GM12878 (cell line): ENCODE results near the gene PFN3. TPM values are rescaled to one million over a fixed set of nuclear protein-coding genes. Genes with fewer than 3 reads are reported as not detected.

Source experiments
- ATAC-seq: fragments of 200-7000 bp; cut with Tn5 transposase; 3 replicates; pipeline ENCODE4 v1.9.1; 2020; ENCODE audit warnings: mild to moderate bottlenecking, moderate library complexity
- Bru-seq: library from RNA; stranded (reverse); fragments of 400-500 nt; gene quantifications from one replicate; lab custom pipeline; 2021; lab: Mats Ljungman, UMichigan
- BruChase-seq, 2 experiments: library from RNA; stranded (reverse); fragments of 400-500 nt; gene quantifications; one replicate each; lab custom pipeline; 2021; lab: Mats Ljungman, UMichigan
- BruUV-seq: library from RNA; stranded (reverse); fragments of 400-500 nt; replicated peaks from 2 replicates; lab custom pipeline; 2021; lab: Mats Ljungman, UMichigan
- CTCF ChIA-PET: fragments of 300-600 bp; sonication (Branson Sonifier 250); formaldehyde crosslinking; extraction: SDS; loops from one replicate; lab custom pipeline; 2021; ENCODE audit warnings: inconsistent platforms; lab: Yijun Ruan, JAX
- POLR2A ChIA-PET: fragments of 350-600 bp; formaldehyde crosslinking; extraction: SDS; loops from one replicate; lab custom pipeline; 2021; ENCODE audit warnings: inconsistent platforms; lab: Charles Lee
- RAD21 ChIA-PET: fragments of 300-600 bp; sonication (Branson Sonifier 250); formaldehyde crosslinking; loops from one replicate; lab custom pipeline; 2023; ENCODE audit warnings: antibody characterized with exemption; ENCODE audit not compliant: unreplicated experiment; lab: Charles Lee
- SMC1A ChIA-PET: fragments of 300-600 bp; sonication (Branson Sonifier 250); formaldehyde crosslinking; loops from one replicate; lab custom pipeline; 2023; ENCODE audit not compliant: unreplicated experiment, uncharacterized antibody; lab: Charles Lee
- DNase-seq: peaks from one replicate; pipeline ENCODE4 v3.0.0-alpha.2; 2011; ENCODE audit warnings: low read depth, low spot score
- FAIRE-seq: peaks from 3 replicates; lab custom pipeline; 2011; peaks lifted over from hg19 to GRCh38; lab: Jason Lieb, UNC
- H2AFZ ChIP-seq: 2 replicates; pipeline ENCODE4 v1.6.0; 2011; ENCODE audit warnings: low read depth, low read length, control low read depth; ENCODE audit not compliant: control insufficient read depth
- H3K27ac ChIP-seq: 2 replicates; pipeline ENCODE4 v1.5.1; 2011; ENCODE audit warnings: control low read depth; ENCODE audit not compliant: control insufficient read depth, insufficient read depth
- H3K27me3 ChIP-seq, 2 experiments: replicated peaks in 1 of 2; 2 replicates each; pipeline versions ENCODE4 v1.6.0 to v1.6.1; 2011; ENCODE audit warnings: low read length in 1 of 2; ENCODE audit not compliant: control insufficient read depth in 2 of 2, insufficient read depth in 2 of 2
- H3K36me3 ChIP-seq, 2 experiments: 2 replicates each; pipeline ENCODE4 v1.5.1; 2011; ENCODE audit warnings: low read length in 1 of 2; ENCODE audit not compliant: control insufficient read depth in 2 of 2, insufficient read depth in 2 of 2
- H3K4me1 ChIP-seq: 2 replicates; pipeline ENCODE4 v1.6.1; 2011; ENCODE audit warnings: mild to moderate bottlenecking, low read length, moderate library complexity, mixed read lengths; ENCODE audit not compliant: control insufficient read depth, insufficient read depth
- H3K4me2 ChIP-seq: 2 replicates; pipeline ENCODE4 v1.6.0; 2011; ENCODE audit warnings: control low read depth; ENCODE audit not compliant: control insufficient read depth, insufficient read depth
- H3K4me3 ChIP-seq: fragments of 200-600 bp; sonication (generic); 2 replicates; pipeline ENCODE4 v1.5.1; 2016
- H3K79me2 ChIP-seq: 2 replicates; pipeline ENCODE4 v1.6.0; 2011; ENCODE audit warnings: low read length; ENCODE audit not compliant: control insufficient read depth, insufficient read depth
- H3K9ac ChIP-seq: 2 replicates; pipeline ENCODE4 v1.8.0; 2011; ENCODE audit warnings: low read length, control low read depth, mixed read lengths; ENCODE audit not compliant: control insufficient read depth, insufficient read depth
- H3K9me3 ChIP-seq: replicated peaks from 3 replicates; pipeline ENCODE4 v1.5.1; 2011; ENCODE audit warnings: mild to moderate bottlenecking, low read length; ENCODE audit not compliant: control insufficient read depth, insufficient read depth
- H4K20me1 ChIP-seq: 2 replicates; pipeline ENCODE4 v1.6.0; 2011; ENCODE audit not compliant: control insufficient read depth, insufficient read depth
- CEBPZ ChIP-seq: fragments of 150-350 bp; IDR thresholded peaks from 2 replicates; pipeline ENCODE4 v1.6.1; 2016; ENCODE audit warnings: low read depth, low read length
- CHD2 ChIP-seq: IDR thresholded peaks from 2 replicates; pipeline ENCODE4 v1.6.1; 2011; ENCODE audit warnings: low read depth, low read length, improper control_type of control experiment, borderline replicate concordance
- RAD21 ChIP-seq: IDR thresholded peaks from 2 replicates; pipeline ENCODE4 v1.6.1; 2011; ENCODE audit warnings: mild to moderate bottlenecking, low read depth, low read length, moderate library complexity; ENCODE audit not compliant: insufficient read depth
- SUZ12 ChIP-seq: fragments of 200-600 bp; sonication (generic); IDR thresholded peaks from one replicate; pipeline ENCODE4 v1.6.1; 2018; ENCODE audit warnings: antibody characterized with exemption, mild to moderate bottlenecking; ENCODE audit not compliant: unreplicated experiment
- WGBS: methylation state at CpG from one replicate; pipeline ENCODE4 v1.1.6; 2016; ENCODE audit warnings: low lambda C conversion rate; ENCODE audit not compliant: insufficient replicate concordance, insufficient coverage; ENCODE audit errors: missing lambda C conversion rate; 5-methylcytosine and 5-hydroxymethylcytosine counted together
- in situ Hi-C: fragments of 300-500 bp; cut with MboI; formaldehyde crosslinking; loops from 9 replicates; pipeline ENCODE4 v1.14.3; 2018; ENCODE audit warnings: mixed read lengths
- intact Hi-C: fragments of 100-400 bp; cut with micrococcal nuclease; formaldehyde crosslinking; loops from one replicate; pipeline ENCODE4 v1.14.2; 2022; ENCODE audit not compliant: unreplicated experiment
- long read RNA-seq, 2 experiments: library from polyadenylated mRNA; unstranded; transcript quantifications; one replicate each; pipeline ENCODE4 v2.0.0, GENCODE V29; 2019 to 2020
- polyA minus RNA-seq, 3 experiments: library from RNA; depleted of rRNA, polyadenylated mRNA; stranded (reverse); fragments of >200 nt; gene quantifications; 2 replicates each; pipeline ENCODE4 v1.2.3, GENCODE V29; 2011
- polyA plus RNA-seq, 11 experiments: library from polyadenylated mRNA; depleted of rRNA in 4 of 11; unstranded in 6 of 11; stranded (reverse) in 5 of 11; fragments of >200 nt; fragmentation: Nextera tagmentation in 4 of 11; fragmentation: Illumina TruSeq in 1 of 11; extraction: Ambion mirVana in 4 of 11; extraction: Trizol in 1 of 11; gene quantifications; 1 replicate in 1 of 11; 2 replicates in 10 of 11; pipeline versions ENCODE4 v1.2.1 to v1.2.3, GENCODE V29; 2011 to 2016; ENCODE audit warnings: inconsistent platforms in 2 of 11, missing spikeins in 2 of 11, low read depth in 1 of 11
- total RNA-seq, 4 experiments: library from RNA; depleted of rRNA in 3 of 4; stranded (reverse); fragments of >200 nt in 3 of 4; fragmentation: Illumina TruSeq in 1 of 4; extraction: Trizol in 1 of 4; gene quantifications; 2 replicates each; pipeline versions ENCODE4 v1.2.1 to v1.2.3, GENCODE V29; 2013 to 2021

Gene PFN3, protein sequence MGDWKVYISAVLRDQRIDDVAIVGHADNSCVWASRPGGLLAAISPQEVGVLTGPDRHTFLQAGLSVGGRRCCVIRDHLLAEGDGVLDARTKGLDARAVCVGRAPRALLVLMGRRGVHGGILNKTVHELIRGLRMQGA
- 2.1 TPM in 1 of 2 replicates, not detected in the other for total RNA-seq (2013; cell fraction: nucleolus; rRNA removed)
- not detected in 2 replicates for total RNA-seq (2014; rRNA removed)
- not detected in 2 replicates for total RNA-seq (2014; rRNA removed; fragmentation: Illumina TruSeq; extraction: Trizol)
- not detected in 2 replicates for total RNA-seq (2021)
- not detected for polyA plus RNA-seq (2011; ENCODE audit: low read depth)
- not detected in 2 replicates for polyA plus RNA-seq (2011; rRNA removed)
- not detected in 2 replicates for polyA plus RNA-seq (2011; cell fraction: cytosol; rRNA removed)
- polyA plus RNA-seq (2011; cell fraction: nucleus; rRNA removed): not detected in 2 replicates
- not detected in 2 replicates for polyA plus RNA-seq (2012)
- not detected in 2 replicates for polyA plus RNA-seq (2014; fragmentation: Illumina TruSeq; extraction: Trizol)
- polyA plus RNA-seq (2014; fragmentation: Nextera tagmentation; extraction: Ambion mirVana): not detected
- not detected in 2 replicates for polyA plus RNA-seq (2014; rRNA removed)
- polyA plus RNA-seq (2016; fragmentation: Nextera tagmentation; extraction: Ambion mirVana): not detected
- not detected in 2 replicates for polyA minus RNA-seq (2011; rRNA and poly(A)+ RNA removed)
- polyA minus RNA-seq (2011; cell fraction: cytosol; rRNA and poly(A)+ RNA removed): not detected in 2 replicates
- polyA minus RNA-seq (2011; cell fraction: nucleus; rRNA and poly(A)+ RNA removed): not detected in 2 replicates
- not detected for Bru-seq, nascent RNA
- BruChase-seq, experiment 1, labeled RNA remaining after a 6-hour chase: not detected
- BruChase-seq, experiment 2, labeled RNA remaining after a 2-hour chase: not detected
- long read RNA-seq, experiment 1: 0 reads
- long read RNA-seq, experiment 2: 0 reads

GRCh38 chr5:177399997-177400868 is at the start of gene PFN3:
TSS of gene PFN3 (minus strand) at chr5:177400661. CDS start at chr5:177400576, 85 bp downstream.
- H3K79me2 ChIP-seq: no peaks in the 10 kb centered on the region
- ATAC-seq: no peak
- H3K27ac ChIP-seq: no peak within 1 kb of the TSS
- no peak within 1 kb of the TSS for H3K4me2 ChIP-seq
- in situ Hi-C loops (loop anchor here (25.0 kb wide), 1 partner anchor 1363 kb away; no protein-coding TSS in a partner anchor), intact Hi-C loops (no loop called here)
- H2AFZ ChIP-seq: no peak within 1 kb of the TSS
- WGBS: 85% methylated on average over 79 of the region's 92 CpGs
- CTCF ChIA-PET: interaction anchor here (0.7 to 8.3 kb wide), 5 partner anchors 9 to 734 kb away, joined by 3 to 391 read pairs (median 188); partner anchors contain the start of genes GRK6 and PRR7
- no TSS peak for BruUV-seq
- H3K9me3 ChIP-seq: no peaks in the 10 kb centered on the region
- H3K27me3 ChIP-seq: no peaks in the 10 kb centered on the region
- no peak for FAIRE-seq
- no peak for TF ChIP-seq SUZ12
- TF ChIP-seq CHD2: no peak
- no peak for TF ChIP-seq RAD21
- no peak for TF ChIP-seq CEBPZ
- DNase-seq: no peak
- H4K20me1 ChIP-seq: no peaks in the 10 kb centered on the region
- no peak within 1 kb of the TSS for H3K9ac ChIP-seq
- H3K4me1 ChIP-seq: peaks cover 20% of the 10 kb centered on the region
- RAD21 ChIA-PET: interaction anchor here (6.3 kb wide), 1 partner anchor 10 kb away, joined by 120 read pairs; no protein-coding TSS in a partner anchor
- no peak within 1 kb of the TSS for H3K4me3 ChIP-seq
- POLR2A ChIA-PET: interaction anchor here (11.0 kb wide), 1 partner anchor 28 kb away, joined by 174 read pairs; the partner anchor contains the start of gene GRK6
- no peaks in the 10 kb centered on the region for H3K36me3 ChIP-seq
- SMC1A ChIA-PET: interaction anchor here (3.6 to 7.4 kb wide), 5 partner anchors 9 to 81 kb away, joined by 23 to 105 read pairs (median 92); partner anchors contain the start of genes GRK6 and PRR7
